OCI-LY1 (cell line): ENCODE data around the gene ANKRD24.

ENCODE experiments used
- H2AFZ ChIP-seq: fragments of 200-600 bp; sonication (generic), shearing (Covaris generic); 2 replicates; pipeline ENCODE4 v1.6.0; 2014; ENCODE audit warnings: antibody characterized with exemption, mild to moderate bottlenecking, low read length
- H3F3A ChIP-seq: fragments of 200-600 bp; sonication (generic), shearing (Covaris generic); 2 replicates; pipeline ENCODE4 v1.6.0; 2014; ENCODE audit warnings: mild to moderate bottlenecking, antibody characterized with exemption, low read length, moderate library complexity; ENCODE audit not compliant: insufficient read depth
- H3K27ac ChIP-seq: fragments of 200-600 bp; sonication (generic); 2 replicates; pipeline ENCODE4 v1.5.1; 2014; ENCODE audit warnings: low read length, mixed run types, mild to moderate bottlenecking, low read depth; ENCODE audit not compliant: poor library complexity, severe bottlenecking
- H3K27me3 ChIP-seq: fragments of 200-600 bp; sonication (generic); 2 replicates; pipeline ENCODE4 v1.6.0; 2014; ENCODE audit warnings: antibody characterized with exemption, mild to moderate bottlenecking, low read length, moderate library complexity; ENCODE audit not compliant: insufficient read depth
- H3K36me3 ChIP-seq: fragments of 200-600 bp; sonication (generic); 2 replicates; pipeline ENCODE4 v1.6.1; 2014; ENCODE audit warnings: mild to moderate bottlenecking, antibody characterized with exemption, low read length, moderate library complexity, mixed read lengths; ENCODE audit not compliant: insufficient read depth
- H3K4me1 ChIP-seq: fragments of 200-600 bp; sonication (generic); 2 replicates; pipeline ENCODE4 v1.5.1; 2014; ENCODE audit warnings: mild to moderate bottlenecking, low read length, moderate library complexity; ENCODE audit not compliant: insufficient read depth, severe bottlenecking
- H3K4me2 ChIP-seq: fragments of 200-600 bp; sonication (generic), shearing (Covaris generic); 2 replicates; pipeline ENCODE4 v1.6.1; 2014; ENCODE audit warnings: low read length
- H3K4me3 ChIP-seq: fragments of 200-600 bp; sonication (generic); 2 replicates; pipeline ENCODE4 v1.5.1; 2014; ENCODE audit warnings: low read length, low read depth, mild to moderate bottlenecking, mixed read lengths; ENCODE audit not compliant: poor library complexity, severe bottlenecking
- H3K79me2 ChIP-seq: fragments of 200-600 bp; shearing (Covaris generic); 2 replicates; pipeline ENCODE4 v1.6.1; 2016; ENCODE audit warnings: mixed run types, low read length, mixed read lengths; ENCODE audit not compliant: insufficient read depth
- H3K9ac ChIP-seq: fragments of 200-600 bp; sonication (generic), shearing (Covaris generic); 2 replicates; pipeline ENCODE4 v1.6.1; 2014; ENCODE audit warnings: mild to moderate bottlenecking, low read length, mixed read lengths
- H3K9me2 ChIP-seq: fragments of 200-600 bp; sonication (generic), shearing (Covaris generic); 2 replicates; pipeline ENCODE4 v1.6.1; 2014; ENCODE audit warnings: low read depth, mild to moderate bottlenecking, low read length, mixed read lengths
- H3K9me3 ChIP-seq: fragments of 200-600 bp; shearing (Covaris generic); 2 replicates; pipeline ENCODE4 v1.6.1; 2014; ENCODE audit warnings: low read length, mixed read lengths
- H4K20me1 ChIP-seq: fragments of 200-600 bp; sonication (generic), shearing (Covaris generic); 2 replicates; pipeline ENCODE4 v1.6.0; 2016; ENCODE audit warnings: mild to moderate bottlenecking, low read length; ENCODE audit not compliant: insufficient read depth
- CTCF ChIP-seq: fragments of 200-600 bp; sonication (generic), shearing (Covaris generic); IDR thresholded peaks from 2 replicates; pipeline ENCODE4 v1.5.1; 2017; ENCODE audit warnings: mild to moderate bottlenecking, antibody characterized with exemption, low read length, moderate library complexity, mixed read lengths
- EZH2 ChIP-seq: fragments of 200-600 bp; sonication (generic), shearing (Covaris generic); IDR thresholded peaks from 2 replicates; pipeline ENCODE4 v1.8.0; 2017; ENCODE audit warnings: borderline replicate concordance, mixed run types, mild to moderate bottlenecking, antibody characterized with exemption, low read length, moderate library complexity, mixed read lengths

Gene ANKRD24

GRCh38 chr19:4196009-4196408 is 13.5 kb downstream of the ANKRD24 start:
- Histone ChIP-seq H3K9me2 (no peaks in the 10 kb centered on the region), H3F3A (no peaks in the 10 kb centered on the region)

GRCh38 chr19:4196587-4197148 is 14.2 kb downstream of the ANKRD24 start:
- Histone ChIP-seq H4K20me1 (no peaks in the 10 kb centered on the region), H3K27me3 (peaks cover 4% of the 10 kb centered on the region; the same call in 1 of the 2 replicates)

More at GRCh38 chr19:4196009-4196408, 13.5 kb downstream of the ANKRD24 start:
- H3K4me3 ChIP-seq = no peak overlapping the region
- H3K9me3 ChIP-seq = peaks cover 3% of the 10 kb centered on the region; the same call in 1 of the 2 replicates
- no peaks in the 10 kb centered on the region for H4K20me1 ChIP-seq
- no peak for TF ChIP-seq EZH2
- H3K27me3 ChIP-seq = peaks cover 4% of the 10 kb centered on the region; the same call in 1 of the 2 replicates
- no peak overlapping the region for H2AFZ ChIP-seq
- H3K4me2 ChIP-seq = no peak overlapping the region
- no peaks in the 10 kb centered on the region for H3K79me2 ChIP-seq
- H3K4me1 ChIP-seq = no peaks in the 10 kb centered on the region
- H3K27ac ChIP-seq = no peak overlapping the region
- no peaks in the 10 kb centered on the region for H3K36me3 ChIP-seq
- H3K9ac ChIP-seq = no peak overlapping the region

GRCh38 chr19:4197228-4197624 is 14.7 kb downstream of the ANKRD24 start:
- Histone ChIP-seq H3K4me1 (no peaks in the 10 kb centered on the region), H3K27ac (no peak overlapping the region), H3K9me3 (peaks cover 3% of the 10 kb centered on the region; the same call in 1 of the 2 replicates), H3K9me2 (no peaks in the 10 kb centered on the region), H3K4me3 (no peak overlapping the region), H3K79me2 (no peaks in the 10 kb centered on the region), H3K4me2 (no peak overlapping the region), H2AFZ (no peak overlapping the region), H4K20me1 (no peaks in the 10 kb centered on the region), H3K27me3 (peaks cover 4% of the 10 kb centered on the region; the same call in 1 of the 2 replicates), H3K36me3 (no peaks in the 10 kb centered on the region), H3F3A (no peaks in the 10 kb centered on the region), H3K9ac (no peak overlapping the region)
- TF ChIP-seq CTCF = no peak
- no peak for TF ChIP-seq EZH2

More at GRCh38 chr19:4196587-4197148, 14.2 kb downstream of the ANKRD24 start:
- Histone ChIP-seq H3K79me2 (no peaks in the 10 kb centered on the region), H3K4me1 (no peaks in the 10 kb centered on the region), H3F3A (no peaks in the 10 kb centered on the region), H3K4me2 (no peak overlapping the region), H3K9ac (no peak overlapping the region), H3K9me3 (peaks cover 3% of the 10 kb centered on the region; the same call in 1 of the 2 replicates), H3K4me3 (no peak overlapping the region), H3K9me2 (no peaks in the 10 kb centered on the region), H3K36me3 (no peaks in the 10 kb centered on the region), H3K27ac (no peak overlapping the region), H2AFZ (no peak overlapping the region)
- no peak for TF ChIP-seq CTCF
- no peak for TF ChIP-seq EZH2
